Cardiac fibroblast (primary cell): Measurements from ENCODE around the gene AKAP6.
A peak's percentile ranks its signal among the peaks of the same experiment; 100 is the strongest.

Experiments
- DNase-seq, 2 donors: peaks; one replicate each; pipeline versions ENCODE4 v3.0.0 to v3.0.0-alpha.2; 2010; ENCODE audit warnings: low read depth in 2 of 2
- H3K4me3 ChIP-seq, 2 donors: replicated peaks in 1 of 2; 1 replicate in 1 of 2; 2 replicates in 1 of 2; pipeline ENCODE4 v1.5.1; 2011; ENCODE audit warnings: low read depth in 2 of 2, low read length in 2 of 2, mild to moderate bottlenecking in 2 of 2, moderate library complexity in 1 of 2
- TF ChIP-seq, protein P1 (sequence below): IDR thresholded peaks from one replicate; pipeline ENCODE4 v1.5.1; 2011; ENCODE audit warnings: low read depth, mild to moderate bottlenecking, low read length, inconsistent platforms

AKAP6 gene

DNA sequence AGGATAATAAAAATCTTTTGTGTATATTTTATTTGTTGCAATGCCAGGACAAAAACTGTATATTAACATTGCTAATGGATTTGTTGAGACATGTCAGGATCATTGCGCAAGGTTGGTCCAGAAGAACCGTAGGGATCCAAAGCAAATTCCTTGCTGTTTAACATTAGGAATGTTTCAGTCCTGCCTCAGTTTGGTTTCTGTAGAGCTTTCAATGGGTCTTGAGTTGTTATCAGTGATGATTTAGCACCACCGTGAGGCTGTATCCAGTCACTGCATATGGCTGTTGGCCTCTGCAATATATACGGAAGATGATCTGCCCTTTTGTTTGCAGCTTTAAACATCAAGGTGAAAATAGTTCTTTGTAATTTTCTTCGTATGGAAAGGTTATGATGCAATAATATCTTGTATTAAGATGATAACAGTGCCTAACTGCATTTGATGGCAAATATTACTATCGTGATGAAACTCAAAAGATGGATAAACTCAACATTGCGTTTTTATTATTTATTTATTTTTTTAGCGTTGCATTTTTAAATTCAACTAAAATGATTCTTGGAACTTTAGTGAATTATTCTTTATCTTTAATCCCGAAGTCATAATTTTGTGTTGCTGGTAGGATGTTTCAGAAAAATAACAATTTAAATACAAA, 231.2 kb downstream of the AKAP6 start:
- DNase-seq = peak; percentile 88 to 90
- no peak overlapping the region for H3K4me3 ChIP-seq
- TF ChIP-seq, protein P1, sequence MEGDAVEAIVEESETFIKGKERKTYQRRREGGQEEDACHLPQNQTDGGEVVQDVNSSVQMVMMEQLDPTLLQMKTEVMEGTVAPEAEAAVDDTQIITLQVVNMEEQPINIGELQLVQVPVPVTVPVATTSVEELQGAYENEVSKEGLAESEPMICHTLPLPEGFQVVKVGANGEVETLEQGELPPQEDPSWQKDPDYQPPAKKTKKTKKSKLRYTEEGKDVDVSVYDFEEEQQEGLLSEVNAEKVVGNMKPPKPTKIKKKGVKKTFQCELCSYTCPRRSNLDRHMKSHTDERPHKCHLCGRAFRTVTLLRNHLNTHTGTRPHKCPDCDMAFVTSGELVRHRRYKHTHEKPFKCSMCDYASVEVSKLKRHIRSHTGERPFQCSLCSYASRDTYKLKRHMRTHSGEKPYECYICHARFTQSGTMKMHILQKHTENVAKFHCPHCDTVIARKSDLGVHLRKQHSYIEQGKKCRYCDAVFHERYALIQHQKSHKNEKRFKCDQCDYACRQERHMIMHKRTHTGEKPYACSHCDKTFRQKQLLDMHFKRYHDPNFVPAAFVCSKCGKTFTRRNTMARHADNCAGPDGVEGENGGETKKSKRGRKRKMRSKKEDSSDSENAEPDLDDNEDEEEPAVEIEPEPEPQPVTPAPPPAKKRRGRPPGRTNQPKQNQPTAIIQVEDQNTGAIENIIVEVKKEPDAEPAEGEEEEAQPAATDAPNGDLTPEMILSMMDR = peak; percentile 89

DNA sequence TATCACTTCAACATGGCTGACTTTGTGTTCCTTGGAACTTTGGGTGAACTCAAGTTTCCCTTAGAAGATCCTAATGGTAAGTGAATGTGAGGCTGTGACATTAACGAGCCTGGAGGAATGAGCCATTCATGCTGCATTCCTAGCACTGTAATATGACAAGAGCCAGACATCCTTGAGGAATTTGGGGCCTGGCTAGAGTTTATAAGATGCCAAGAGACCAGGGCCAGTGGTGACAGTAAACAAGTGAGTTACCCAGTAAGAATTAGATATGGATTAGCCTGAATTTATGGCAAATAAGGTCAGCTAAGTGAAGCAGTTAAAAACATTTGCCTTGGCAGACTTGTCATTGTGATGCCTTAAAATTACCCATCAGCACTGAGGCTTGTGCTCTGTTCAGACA, 232.4 kb downstream of the AKAP6 start:
- no peak overlapping the region for H3K4me3 ChIP-seq
- peak; percentile 52 to 77 for DNase-seq
- TF ChIP-seq, protein P1 = no peak

DNA sequence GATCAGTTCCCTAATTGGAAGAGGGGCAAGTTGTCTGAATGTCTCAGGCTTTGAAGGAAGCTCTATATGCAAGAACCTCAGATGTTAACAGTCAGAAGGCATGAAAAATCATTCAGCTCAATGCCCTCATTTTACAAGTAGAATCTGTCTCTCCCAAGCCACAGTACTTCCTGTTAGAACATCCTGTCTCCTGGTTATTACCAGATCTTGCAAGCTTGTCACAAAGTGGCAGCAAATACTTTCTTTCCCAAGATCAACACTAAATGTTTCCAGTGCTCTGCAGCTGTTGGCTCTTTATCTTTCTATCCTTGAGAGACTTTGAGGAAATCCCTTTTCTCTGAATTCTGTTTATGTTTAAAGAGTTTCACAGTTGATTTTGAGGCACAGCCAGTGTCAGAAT, 235.5 kb downstream of the AKAP6 start:
- DNase-seq = peak; percentile 43 to 56
- TF ChIP-seq, protein P1 = no peak
- no peak overlapping the region for H3K4me3 ChIP-seq

DNA sequence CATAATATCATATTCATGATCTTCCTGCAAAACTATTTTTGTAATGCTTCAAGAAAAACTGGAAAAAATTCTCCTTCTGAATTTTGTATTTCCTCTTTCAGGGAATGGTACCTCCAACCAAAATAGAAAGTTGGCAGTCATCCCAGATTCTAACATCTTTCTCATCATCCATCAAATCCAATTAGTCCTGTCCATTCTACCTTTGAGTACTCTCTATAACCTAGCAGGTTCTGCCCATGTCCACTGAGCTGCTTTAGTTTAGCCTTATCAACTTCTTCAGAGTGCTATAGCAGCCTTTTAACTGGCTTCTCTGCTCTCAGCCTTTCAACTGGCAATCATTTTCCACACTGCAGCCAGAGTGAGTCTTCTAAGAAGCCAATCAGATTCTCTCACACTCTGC, 236.2 kb downstream of the AKAP6 start:
- no peak for DNase-seq
- TF ChIP-seq, protein P1 = no peak
- no peak overlapping the region for H3K4me3 ChIP-seq

DNA sequence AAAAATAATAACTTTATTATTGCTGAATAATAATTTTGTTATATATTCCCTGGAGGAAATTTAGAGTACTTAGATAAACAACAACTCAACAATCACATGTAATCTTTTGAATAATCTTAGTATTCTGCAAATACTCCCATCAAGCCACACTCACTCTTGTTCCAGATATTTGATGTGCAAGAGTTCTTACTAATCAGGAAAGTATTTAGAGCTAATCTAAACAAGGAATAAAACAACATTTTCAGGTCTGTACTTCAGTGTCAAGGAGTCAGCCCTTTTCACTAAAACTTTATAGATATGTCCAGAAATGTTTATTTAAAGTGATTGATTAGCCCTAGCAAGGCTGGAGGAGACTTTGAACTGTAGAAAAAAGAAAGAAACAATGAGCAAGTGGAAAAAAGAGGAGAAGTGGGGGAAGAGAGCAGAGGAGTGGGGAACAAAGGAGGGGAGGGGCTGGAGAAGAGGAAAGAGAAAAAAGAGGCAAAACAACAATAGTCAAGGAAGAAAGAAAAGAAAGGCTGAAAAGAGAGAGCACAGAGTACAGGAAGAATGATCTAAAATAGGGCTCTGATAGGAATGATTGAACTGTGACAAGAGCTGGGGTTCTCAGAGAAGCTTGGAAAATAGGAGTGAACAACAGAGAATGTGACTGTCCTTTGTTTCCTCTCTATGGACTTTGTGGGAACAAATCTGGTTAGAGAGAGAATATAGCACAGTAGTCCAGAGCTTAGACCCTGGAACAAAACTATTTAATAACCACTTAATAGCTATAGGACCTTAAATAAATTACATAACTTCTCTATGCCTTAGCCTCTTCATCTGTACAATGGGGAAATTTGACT, 238.7 kb downstream of the AKAP6 start:
- peak; percentile 16 to 36 for DNase-seq

DNA sequence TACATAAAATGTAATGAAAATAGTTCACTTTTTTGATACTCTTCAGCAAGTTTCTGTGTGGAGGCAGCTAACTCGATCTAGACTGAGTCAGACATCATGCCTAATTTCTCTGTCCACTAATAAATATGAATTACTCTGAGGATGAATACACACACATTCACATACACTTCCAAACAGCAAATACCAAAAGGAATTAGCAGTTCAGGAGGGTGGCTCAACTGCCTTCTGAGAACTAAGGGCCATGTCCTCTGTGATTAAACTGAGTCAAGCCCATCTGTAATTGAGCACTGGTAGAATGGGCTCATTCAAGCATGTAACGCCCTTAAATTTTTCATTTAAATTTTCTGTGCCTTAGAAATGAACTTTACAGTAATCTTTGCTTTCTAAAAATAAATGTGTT, 242.5 kb downstream of the AKAP6 start:
- no peak overlapping the region for H3K4me3 ChIP-seq
- DNase-seq = no peak
- TF ChIP-seq, protein P1 = no peak

More for the DNA sequence above, 238.7 kb downstream of the AKAP6 start:
- TF ChIP-seq, protein P1 = no peak
- no peak overlapping the region for H3K4me3 ChIP-seq
